ENCODE data around the gene CYP2C18. TPM values are rescaled to one million over a fixed set of nuclear protein-coding genes. Genes with fewer than 3 reads are reported as not detected.
"Not testable (repeated sequence)": the region's sequence is repeated elsewhere in the genome, so short reads cannot be mapped to it uniquely, and the experiment has no call there.

Gene CYP2C18
- total RNA-seq = 1.1 and 20.9 TPM in 2 replicates

DNA sequence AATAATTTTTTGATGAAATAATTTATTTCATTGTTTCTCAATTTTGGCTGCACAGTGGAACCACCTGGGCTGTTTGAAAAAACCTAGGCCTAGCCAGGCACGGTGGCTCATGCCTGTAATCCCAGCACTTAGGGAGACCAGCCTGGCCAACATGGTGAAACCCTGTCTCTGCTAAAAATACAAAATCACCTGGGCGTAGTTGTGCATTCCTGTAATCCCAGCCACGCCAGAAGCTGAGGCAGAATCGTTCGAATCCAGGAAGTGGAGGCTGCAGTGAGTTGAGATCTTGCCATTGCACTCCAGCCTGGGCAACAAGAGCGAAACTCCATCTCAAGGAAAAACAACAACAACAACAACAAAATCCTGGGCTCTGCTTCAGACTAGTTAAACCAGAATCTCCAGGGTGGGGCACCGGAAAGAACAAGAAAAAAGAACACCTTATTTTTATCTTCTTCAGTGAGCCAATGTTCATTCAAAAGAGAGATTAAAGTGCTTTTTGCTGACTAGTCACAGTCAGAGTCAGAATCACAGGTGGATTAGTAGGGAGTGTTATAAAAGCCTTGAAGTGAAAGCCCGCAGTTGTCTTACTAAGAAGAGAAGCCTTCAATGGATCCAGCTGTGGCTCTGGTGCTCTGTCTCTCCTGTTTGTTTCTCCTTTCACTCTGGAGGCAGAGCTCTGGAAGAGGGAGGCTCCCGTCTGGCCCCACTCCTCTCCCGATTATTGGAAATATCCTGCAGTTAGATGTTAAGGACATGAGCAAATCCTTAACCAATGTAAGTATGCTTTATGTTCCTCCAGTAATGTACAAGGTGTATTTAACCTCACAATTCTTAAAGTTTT lies at the start of gene CYP2C18:
TSS of gene CYP2C18 (plus strand) at position 516 of the 841 bp plus-strand sequence. CDS start at position 607, 91 bp downstream.
- H3K36me3 ChIP-seq (ENCODE audit: control insufficient read depth, insufficient read depth, low read length) = no peaks in the 10 kb centered on the region
- DNase-seq (ENCODE audit: low read depth) (peak; percentile 23), FAIRE-seq (no peak)
- H3K27me3 ChIP-seq (ENCODE audit: control insufficient read depth, insufficient read depth, low read length) = no peaks in the 10 kb centered on the region
- TF ChIP-seq, protein P1, sequence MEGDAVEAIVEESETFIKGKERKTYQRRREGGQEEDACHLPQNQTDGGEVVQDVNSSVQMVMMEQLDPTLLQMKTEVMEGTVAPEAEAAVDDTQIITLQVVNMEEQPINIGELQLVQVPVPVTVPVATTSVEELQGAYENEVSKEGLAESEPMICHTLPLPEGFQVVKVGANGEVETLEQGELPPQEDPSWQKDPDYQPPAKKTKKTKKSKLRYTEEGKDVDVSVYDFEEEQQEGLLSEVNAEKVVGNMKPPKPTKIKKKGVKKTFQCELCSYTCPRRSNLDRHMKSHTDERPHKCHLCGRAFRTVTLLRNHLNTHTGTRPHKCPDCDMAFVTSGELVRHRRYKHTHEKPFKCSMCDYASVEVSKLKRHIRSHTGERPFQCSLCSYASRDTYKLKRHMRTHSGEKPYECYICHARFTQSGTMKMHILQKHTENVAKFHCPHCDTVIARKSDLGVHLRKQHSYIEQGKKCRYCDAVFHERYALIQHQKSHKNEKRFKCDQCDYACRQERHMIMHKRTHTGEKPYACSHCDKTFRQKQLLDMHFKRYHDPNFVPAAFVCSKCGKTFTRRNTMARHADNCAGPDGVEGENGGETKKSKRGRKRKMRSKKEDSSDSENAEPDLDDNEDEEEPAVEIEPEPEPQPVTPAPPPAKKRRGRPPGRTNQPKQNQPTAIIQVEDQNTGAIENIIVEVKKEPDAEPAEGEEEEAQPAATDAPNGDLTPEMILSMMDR (IDR thresholded peaks at IDR 0.05; ENCODE audit: insufficient read depth, low read length, severe bottlenecking) = no peak
- no peak within 1 kb of the TSS for H3K4me3 ChIP-seq (ENCODE audit: low read depth, low read length)

DNA sequence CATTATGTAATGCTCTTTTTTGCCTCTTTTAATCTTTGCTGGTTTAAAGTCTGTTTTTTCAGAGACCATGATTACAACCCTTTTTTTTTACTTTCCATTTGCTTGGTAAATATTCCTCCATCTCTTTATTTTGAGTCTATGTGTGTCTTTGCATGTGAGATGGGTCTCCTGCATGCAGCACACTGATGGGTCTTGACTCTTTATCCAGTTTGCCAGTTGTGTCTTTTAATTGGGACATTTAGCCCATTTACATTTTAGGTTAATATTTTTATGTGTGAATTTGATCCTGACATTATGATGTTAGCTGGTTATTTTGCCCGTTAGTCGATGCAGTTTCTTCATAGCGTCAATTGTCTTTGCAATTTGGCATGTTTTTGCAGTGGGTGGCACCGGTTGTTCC lies 45.4 kb upstream of the CYP2C18 start:
- DNase-seq (ENCODE audit: low read depth); FAIRE-seq; H3K4me3 ChIP-seq (ENCODE audit: low read depth, low read length): not testable (repeated sequence)

DNA sequence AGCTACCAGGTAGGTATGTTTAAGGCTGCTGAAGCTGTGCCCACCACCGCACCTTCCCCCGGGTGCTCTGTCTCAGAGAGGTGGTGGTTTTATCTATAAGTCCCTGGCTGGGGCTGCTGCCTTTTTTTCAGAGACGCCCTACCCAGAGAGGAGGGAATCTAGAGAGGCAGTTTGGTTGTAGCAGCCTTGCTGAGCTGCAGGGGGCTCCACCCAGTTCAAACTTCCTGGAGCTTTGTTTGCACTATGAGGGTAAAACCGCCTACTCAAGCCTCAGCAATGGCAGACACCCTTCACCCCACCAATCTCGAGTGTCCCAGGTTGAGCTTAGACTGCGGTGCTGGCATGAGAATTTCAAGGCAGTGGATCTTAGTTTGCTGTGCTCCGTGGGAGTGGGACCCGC lies 43.6 kb upstream of the CYP2C18 start:
- H3K36me3 ChIP-seq (ENCODE audit: control insufficient read depth, insufficient read depth, low read length) = no peaks in the 10 kb centered on the region
- no peak overlapping the region for H3K4me3 ChIP-seq (ENCODE audit: low read depth, low read length)
- H3K27me3 ChIP-seq (ENCODE audit: control insufficient read depth, insufficient read depth, low read length) = no peaks in the 10 kb centered on the region
- TF ChIP-seq, protein P1 (IDR thresholded peaks at IDR 0.05; ENCODE audit: insufficient read depth, low read length, severe bottlenecking) = no peak
- FAIRE-seq (no peak), DNase-seq (ENCODE audit: low read depth) (no peak)

More for the DNA sequence above, 45.4 kb upstream of the CYP2C18 start:
- H3K36me3 ChIP-seq (ENCODE audit: control insufficient read depth, insufficient read depth, low read length); H3K27me3 ChIP-seq (ENCODE audit: control insufficient read depth, insufficient read depth, low read length): not testable (repeated sequence)

DNA sequence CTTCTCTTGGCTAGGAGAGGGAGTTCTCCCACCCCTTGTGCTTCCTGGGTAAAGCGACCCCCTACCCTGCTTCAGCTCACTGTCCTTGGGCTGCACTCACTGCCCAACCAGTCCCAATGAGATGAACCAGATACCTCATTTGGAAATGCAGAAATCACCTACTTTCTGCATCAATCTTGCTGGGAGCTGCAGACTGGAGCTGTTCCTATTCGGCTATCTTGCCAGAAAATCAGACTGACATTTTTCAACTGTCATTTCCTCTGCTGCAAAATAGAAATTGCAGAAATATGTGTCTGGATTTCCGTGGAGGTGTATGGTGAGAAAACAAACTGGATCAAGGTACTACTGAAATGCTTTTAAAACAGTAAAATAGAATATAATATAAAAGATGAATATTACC lies 43.0 kb upstream of the CYP2C18 start:
- no peaks in the 10 kb centered on the region for H3K36me3 ChIP-seq (ENCODE audit: control insufficient read depth, insufficient read depth, low read length)
- no peaks in the 10 kb centered on the region for H3K27me3 ChIP-seq (ENCODE audit: control insufficient read depth, insufficient read depth, low read length)
- TF ChIP-seq, protein P1 (IDR thresholded peaks at IDR 0.05; ENCODE audit: insufficient read depth, low read length, severe bottlenecking) = no peak
- H3K4me3 ChIP-seq (ENCODE audit: low read depth, low read length) = no peak overlapping the region
- no peak for DNase-seq (ENCODE audit: low read depth)
- no peak for FAIRE-seq

DNA sequence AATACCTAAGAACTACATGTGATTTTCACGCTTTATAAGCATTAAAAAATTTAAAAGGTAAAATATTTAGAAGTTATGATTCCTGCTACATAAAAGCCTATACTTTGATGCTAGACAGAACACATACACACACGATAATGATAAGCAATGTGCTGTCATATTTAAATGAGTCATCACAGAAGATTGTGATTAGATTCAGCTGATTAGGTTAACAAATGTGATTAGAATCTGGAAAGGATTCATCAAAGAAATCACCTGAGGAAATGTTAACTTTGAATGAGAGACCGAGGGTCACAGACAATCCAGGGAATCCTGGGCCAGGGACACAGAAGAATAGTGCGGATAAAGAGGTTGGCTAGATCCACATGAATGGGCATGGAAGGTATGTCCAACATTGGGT lies 42.0 kb upstream of the CYP2C18 start:
- DNase-seq (ENCODE audit: low read depth) = no peak
- FAIRE-seq = no peak
- TF ChIP-seq, protein P1 (IDR thresholded peaks at IDR 0.05; ENCODE audit: insufficient read depth, low read length, severe bottlenecking) = no peak

DNA sequence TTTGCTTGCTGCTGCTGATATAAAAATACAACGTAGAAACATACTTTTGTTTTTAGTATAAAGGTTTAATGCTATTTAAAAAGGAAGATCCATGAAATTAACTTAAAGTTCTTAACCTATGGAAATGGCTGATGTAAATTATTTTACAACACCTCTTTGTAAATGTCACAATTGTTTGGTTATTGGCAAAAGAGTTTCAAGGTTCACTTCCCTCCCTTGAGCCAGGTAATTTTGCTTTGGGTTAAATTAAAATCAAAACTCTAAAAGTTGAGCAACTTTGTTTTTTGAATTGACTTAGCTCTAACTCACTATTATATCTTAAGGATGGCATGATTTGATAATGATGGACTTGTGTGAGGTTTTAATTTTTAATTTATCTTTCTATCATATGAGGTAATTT lies 39.2 kb upstream of the CYP2C18 start:
- TF ChIP-seq, protein P1 (IDR thresholded peaks at IDR 0.05; ENCODE audit: insufficient read depth, low read length, severe bottlenecking) = no peak
- no peak for DNase-seq (ENCODE audit: low read depth)

More for the DNA sequence above, 42.0 kb upstream of the CYP2C18 start:
- H3K4me3 ChIP-seq (ENCODE audit: low read depth, low read length) = no peak overlapping the region
- no peaks in the 10 kb centered on the region for H3K36me3 ChIP-seq (ENCODE audit: control insufficient read depth, insufficient read depth, low read length)
- no peaks in the 10 kb centered on the region for H3K27me3 ChIP-seq (ENCODE audit: control insufficient read depth, insufficient read depth, low read length)

More for the DNA sequence above, 39.2 kb upstream of the CYP2C18 start:
- Histone ChIP-seq H3K36me3 (ENCODE audit: control insufficient read depth, insufficient read depth, low read length) (no peaks in the 10 kb centered on the region), H3K4me3 (ENCODE audit: low read depth, low read length) (no peak overlapping the region), H3K27me3 (ENCODE audit: control insufficient read depth, insufficient read depth, low read length) (no peaks in the 10 kb centered on the region)
- no peak for FAIRE-seq
